ENCODE results near the gene EIF3B. TPM values are rescaled to one million over a fixed set of nuclear protein-coding genes. Genes with fewer than 3 reads are reported as not detected.
"Not testable (repeated sequence)": the region's sequence is repeated elsewhere in the genome, so short reads cannot be mapped to it uniquely, and the experiment has no call there.

The EIF3B gene
- total RNA-seq, 1 donor from 2014 or later = 132 TPM

DNA sequence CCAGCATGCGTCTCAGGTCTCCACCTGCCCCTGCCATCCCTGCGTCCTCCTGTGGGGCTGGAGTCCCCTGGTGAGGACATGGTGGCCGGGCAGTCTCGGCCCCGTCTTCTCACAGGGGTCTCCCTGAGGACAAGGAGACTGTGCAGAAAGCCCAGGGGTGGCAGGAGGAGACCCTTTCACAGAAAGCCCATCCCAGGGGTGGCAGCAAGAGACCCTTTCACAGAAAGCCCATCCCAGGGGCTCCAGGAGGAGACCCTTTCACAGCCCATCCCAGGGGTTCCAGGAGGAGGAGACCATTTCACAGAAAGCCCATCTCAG lies 34.0 kb downstream of the EIF3B start:
- no peak overlapping the region for H3K4me3 Mint-ChIP-seq (ENCODE audit: unreplicated experiment)
- no peak overlapping the region for H3K27ac Mint-ChIP-seq (ENCODE audit: unreplicated experiment)
- no peaks in the 10 kb centered on the region for H3K9me3 Mint-ChIP-seq (ENCODE audit: unreplicated experiment)
- H3K4me1 Mint-ChIP-seq (ENCODE audit: unreplicated experiment) = peaks cover 14% of the 10 kb centered on the region
- peaks cover 2% of the 10 kb centered on the region for H3K36me3 Mint-ChIP-seq (ENCODE audit: unreplicated experiment)
- H3K27me3 Mint-ChIP-seq (ENCODE audit: unreplicated experiment) = no peaks in the 10 kb centered on the region
- DNase-seq (ENCODE audit: extremely low spot score, unreplicated experiment) = no peak
- TF ChIP-seq, protein P1, sequence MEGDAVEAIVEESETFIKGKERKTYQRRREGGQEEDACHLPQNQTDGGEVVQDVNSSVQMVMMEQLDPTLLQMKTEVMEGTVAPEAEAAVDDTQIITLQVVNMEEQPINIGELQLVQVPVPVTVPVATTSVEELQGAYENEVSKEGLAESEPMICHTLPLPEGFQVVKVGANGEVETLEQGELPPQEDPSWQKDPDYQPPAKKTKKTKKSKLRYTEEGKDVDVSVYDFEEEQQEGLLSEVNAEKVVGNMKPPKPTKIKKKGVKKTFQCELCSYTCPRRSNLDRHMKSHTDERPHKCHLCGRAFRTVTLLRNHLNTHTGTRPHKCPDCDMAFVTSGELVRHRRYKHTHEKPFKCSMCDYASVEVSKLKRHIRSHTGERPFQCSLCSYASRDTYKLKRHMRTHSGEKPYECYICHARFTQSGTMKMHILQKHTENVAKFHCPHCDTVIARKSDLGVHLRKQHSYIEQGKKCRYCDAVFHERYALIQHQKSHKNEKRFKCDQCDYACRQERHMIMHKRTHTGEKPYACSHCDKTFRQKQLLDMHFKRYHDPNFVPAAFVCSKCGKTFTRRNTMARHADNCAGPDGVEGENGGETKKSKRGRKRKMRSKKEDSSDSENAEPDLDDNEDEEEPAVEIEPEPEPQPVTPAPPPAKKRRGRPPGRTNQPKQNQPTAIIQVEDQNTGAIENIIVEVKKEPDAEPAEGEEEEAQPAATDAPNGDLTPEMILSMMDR (IDR thresholded peaks at IDR 0.05) = no peak

DNA sequence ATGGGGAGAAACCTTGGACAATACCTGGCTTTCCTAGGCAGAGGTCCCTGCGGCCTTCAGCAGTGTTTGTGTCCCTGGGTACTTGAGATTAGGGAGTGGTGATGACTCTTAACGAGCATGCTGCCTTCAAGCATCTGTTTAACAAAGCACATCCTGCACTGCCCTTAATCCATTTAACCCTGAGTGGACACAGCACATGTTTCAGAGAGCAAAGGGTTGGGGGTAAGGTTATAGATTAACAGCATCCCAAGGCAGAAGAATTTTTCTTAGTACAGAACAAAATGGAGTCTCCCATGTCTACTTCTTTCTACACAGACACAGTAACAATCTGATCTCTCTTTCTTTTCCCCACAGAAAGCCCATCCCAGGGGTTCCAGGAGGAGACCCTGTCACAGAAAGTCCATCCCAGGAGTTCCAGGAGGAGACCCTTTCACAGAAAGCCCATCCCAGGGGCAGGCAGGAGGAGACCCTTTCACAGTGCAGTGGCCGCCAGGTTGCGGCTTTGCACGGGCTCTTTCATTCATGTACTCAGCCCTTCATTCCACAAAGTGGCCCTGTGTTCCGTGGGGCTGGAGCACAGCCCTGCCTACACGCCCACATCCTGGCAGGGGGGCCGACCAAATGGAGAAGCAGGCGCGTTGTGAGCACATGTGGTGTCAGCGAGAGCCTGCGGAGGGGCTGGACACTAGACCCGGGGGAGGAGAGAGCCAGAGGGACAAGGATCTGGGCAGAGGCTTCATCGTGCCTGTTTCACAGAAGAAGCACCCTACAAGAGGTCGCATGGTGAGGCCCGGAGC lies 35.6 kb downstream of the EIF3B start:
- not testable (repeated sequence) for H3K27ac Mint-ChIP-seq (ENCODE audit: unreplicated experiment); DNase-seq (ENCODE audit: extremely low spot score, unreplicated experiment)

DNA sequence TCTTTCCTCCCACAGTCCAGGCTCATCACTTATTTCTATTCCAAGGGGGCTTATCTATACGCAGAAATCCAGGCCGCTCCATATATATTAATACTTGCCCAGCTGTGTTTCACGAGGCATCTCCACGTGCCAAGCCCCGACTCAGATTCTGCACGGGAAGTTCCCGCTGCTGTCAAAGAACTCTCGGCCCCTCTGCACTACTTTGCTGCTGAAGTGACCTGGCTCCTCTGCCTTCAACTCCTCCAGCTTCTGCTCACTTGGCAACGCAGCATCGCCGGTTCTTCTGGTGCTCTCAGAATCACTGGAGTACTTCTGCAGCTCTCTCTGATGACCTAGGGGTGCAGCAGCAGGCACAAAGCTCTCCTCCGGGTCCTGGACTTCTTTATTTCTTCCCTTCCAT lies 39.1 kb downstream of the EIF3B start:
- DNase-seq (ENCODE audit: extremely low spot score, unreplicated experiment) = no peak
- Mint-ChIP-seq H3K27me3 (ENCODE audit: unreplicated experiment) (peaks cover 2% of the 10 kb centered on the region), H3K4me3 (ENCODE audit: unreplicated experiment) (no peak overlapping the region), H3K9me3 (ENCODE audit: unreplicated experiment) (no peaks in the 10 kb centered on the region), H3K27ac (ENCODE audit: unreplicated experiment) (no peak overlapping the region), H3K36me3 (ENCODE audit: unreplicated experiment) (no peaks in the 10 kb centered on the region), H3K4me1 (ENCODE audit: unreplicated experiment) (peaks cover 12% of the 10 kb centered on the region)
- TF ChIP-seq, protein P1 (IDR thresholded peaks at IDR 0.05) = no peak

More for the DNA sequence above, 35.6 kb downstream of the EIF3B start:
- not testable (repeated sequence) for H3K27me3 Mint-ChIP-seq (ENCODE audit: unreplicated experiment); H3K9me3 Mint-ChIP-seq (ENCODE audit: unreplicated experiment); H3K4me3 Mint-ChIP-seq (ENCODE audit: unreplicated experiment); H3K36me3 Mint-ChIP-seq (ENCODE audit: unreplicated experiment)
- H3K4me1 Mint-ChIP-seq (ENCODE audit: unreplicated experiment) = peaks cover 14% of the 10 kb centered on the region

DNA sequence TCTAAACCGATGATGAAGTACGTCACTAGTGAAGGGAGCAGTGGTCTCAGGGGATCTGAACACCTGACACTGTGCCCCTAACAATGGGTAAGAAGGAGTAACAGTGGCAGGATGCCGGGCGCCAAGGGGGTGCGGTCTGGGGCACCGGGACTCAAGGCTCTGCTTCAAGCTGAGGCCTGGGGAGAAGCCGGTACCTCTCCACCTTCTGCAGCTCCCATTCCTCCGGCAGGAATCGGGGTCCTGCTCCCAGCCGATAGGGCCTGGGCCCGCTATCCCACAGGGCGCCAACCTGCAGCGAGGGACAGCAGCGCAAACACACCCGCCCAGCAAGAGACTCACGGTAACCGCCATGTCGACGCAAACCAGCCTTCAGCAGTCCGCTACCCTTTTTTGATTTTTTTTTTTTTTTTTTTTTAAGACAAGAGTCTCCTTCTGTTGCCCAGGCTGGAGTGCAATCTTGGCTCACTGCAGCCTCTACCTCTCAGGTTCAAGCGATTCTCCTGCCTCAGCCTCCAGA lies 40.0 kb downstream of the EIF3B start:
- TF ChIP-seq, protein P1 (IDR thresholded peaks at IDR 0.05) = no peak
- no peaks in the 10 kb centered on the region for H3K9me3 Mint-ChIP-seq (ENCODE audit: unreplicated experiment)
- H3K27me3 Mint-ChIP-seq (ENCODE audit: unreplicated experiment) = peaks cover 2% of the 10 kb centered on the region
- H3K27ac Mint-ChIP-seq (ENCODE audit: unreplicated experiment) = no peak overlapping the region
- no peak for DNase-seq (ENCODE audit: extremely low spot score, unreplicated experiment)
- no peaks in the 10 kb centered on the region for H3K36me3 Mint-ChIP-seq (ENCODE audit: unreplicated experiment)
- peaks cover 13% of the 10 kb centered on the region for H3K4me1 Mint-ChIP-seq (ENCODE audit: unreplicated experiment)
- H3K4me3 Mint-ChIP-seq (ENCODE audit: unreplicated experiment) = no peak overlapping the region

DNA sequence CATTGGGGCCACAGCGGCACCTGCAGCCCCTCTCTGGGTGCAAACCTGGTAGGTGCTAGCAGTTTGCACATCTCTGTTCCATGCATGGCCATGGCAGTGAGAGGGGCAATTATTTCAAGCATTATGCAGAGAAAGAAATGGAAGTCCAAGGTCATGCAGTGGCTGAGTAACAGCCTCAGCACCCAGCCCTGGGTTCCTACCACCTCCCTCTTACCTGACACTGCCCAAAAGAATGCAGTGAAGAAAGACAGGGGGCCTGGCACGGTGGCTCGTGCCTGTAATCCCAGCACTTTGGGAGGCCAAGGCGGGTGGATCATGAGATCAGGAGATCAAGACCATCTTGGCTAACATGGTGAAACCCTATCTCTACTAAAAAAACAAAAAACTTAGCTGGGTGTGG lies 43.9 kb downstream of the EIF3B start:
- peaks cover 2% of the 10 kb centered on the region for H3K27me3 Mint-ChIP-seq (ENCODE audit: unreplicated experiment)
- no peak overlapping the region for H3K4me3 Mint-ChIP-seq (ENCODE audit: unreplicated experiment)
- H3K9me3 Mint-ChIP-seq (ENCODE audit: unreplicated experiment) = no peaks in the 10 kb centered on the region
- DNase-seq (ENCODE audit: extremely low spot score, unreplicated experiment) = no peak
- H3K4me1 Mint-ChIP-seq (ENCODE audit: unreplicated experiment) = peaks cover 18% of the 10 kb centered on the region
- no peaks in the 10 kb centered on the region for H3K36me3 Mint-ChIP-seq (ENCODE audit: unreplicated experiment)
- TF ChIP-seq, protein P1 (IDR thresholded peaks at IDR 0.05) = no peak
- no peak overlapping the region for H3K27ac Mint-ChIP-seq (ENCODE audit: unreplicated experiment)
